ENCODE results near the gene KLHL40.

The KLHL40 gene

DNA sequence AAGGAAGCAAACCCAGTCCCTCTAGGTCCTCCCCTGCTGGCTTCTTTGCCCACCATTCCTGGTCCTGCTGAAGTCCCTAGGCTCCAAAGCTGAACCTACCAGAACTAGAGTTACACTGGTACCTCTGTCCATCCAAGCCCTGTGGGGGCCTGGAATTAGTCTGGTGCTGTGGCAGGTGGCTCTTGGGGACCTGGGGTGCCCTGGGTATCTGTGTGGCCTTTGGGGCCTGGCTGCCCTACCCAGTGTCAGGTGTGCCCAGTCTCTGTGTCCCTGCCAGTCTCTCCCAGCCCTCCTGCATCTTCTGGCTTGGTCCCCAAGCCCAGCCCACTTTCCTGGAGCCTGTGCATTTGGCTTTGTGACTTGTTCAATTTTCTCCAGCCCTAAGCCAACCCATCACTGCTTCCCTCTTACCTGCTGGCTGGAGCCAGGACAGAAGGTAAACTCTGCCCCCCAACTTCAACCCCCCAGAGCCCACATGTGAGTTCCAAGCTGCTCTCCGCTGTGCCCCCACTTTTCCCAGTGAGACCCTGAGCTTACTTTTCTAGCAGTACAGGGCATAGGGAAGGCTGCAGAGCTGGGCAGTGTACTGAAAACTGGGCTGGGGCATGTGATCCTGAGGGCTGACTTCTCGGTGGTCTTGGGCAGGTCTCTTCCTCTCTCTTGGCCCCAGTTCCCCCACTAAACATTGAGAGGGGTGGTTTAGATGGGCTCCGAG is 45.5 kb downstream of the KLHL40 start:
- Histone ChIP-seq H3K4me3 (ENCODE audit: low read depth, low read length) (no peak overlapping the region), H3K9ac (ENCODE audit: low read depth, low read length) (no peak overlapping the region), H3K9me3 (ENCODE audit: control insufficient read depth, insufficient read depth, low read length) (no peaks in the 10 kb centered on the region), H3K27me3 (ENCODE audit: control insufficient read depth, insufficient read depth, low read length) (no peaks in the 10 kb centered on the region), H3K4me1 (ENCODE audit: control insufficient read depth, insufficient read depth, low read length) (peaks cover 29% of the 10 kb centered on the region; the same call in 1 of the 2 replicates), H3K27ac (ENCODE audit: low read depth, low read length) (no peak overlapping the region), H3K36me3 (ENCODE audit: control insufficient read depth, insufficient read depth, low read length) (no peaks in the 10 kb centered on the region)

DNA sequence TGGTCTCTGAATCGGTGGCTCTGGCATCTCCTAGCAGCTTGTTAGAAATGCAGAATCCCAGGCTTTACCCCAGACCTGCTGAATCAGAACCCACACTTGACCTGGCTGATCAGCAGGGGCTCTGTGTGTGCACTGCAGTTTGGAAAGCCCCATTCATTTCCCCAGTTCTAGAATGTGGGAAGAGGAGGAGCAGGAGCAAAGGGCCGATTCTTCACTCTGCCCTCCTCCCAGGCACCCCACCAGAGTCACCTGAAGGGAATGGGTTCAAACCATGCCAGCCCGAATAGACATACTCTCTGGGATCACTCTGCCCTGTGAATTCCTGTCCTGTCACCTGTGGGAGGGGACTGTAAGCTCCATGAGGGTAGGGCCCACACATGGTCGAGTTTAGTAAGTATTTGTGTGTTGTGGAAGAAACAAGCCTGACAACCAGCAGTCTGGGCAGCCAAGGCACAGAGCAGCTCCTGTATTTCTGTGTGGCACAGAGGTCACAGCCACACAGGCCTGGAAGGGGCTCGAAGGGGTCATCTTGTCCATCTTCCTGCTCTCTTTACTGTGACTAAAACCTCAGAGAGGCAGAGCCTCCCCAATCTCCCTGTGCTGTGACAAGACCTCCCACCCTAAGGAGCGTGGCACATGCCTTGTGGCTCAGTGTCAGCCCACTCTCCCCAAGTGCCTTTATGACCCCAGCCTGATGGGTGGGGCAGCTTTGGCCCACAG is 46.3 kb downstream of the KLHL40 start:
- Histone ChIP-seq H3K27ac (ENCODE audit: low read depth, low read length) (no peak overlapping the region), H3K9me3 (ENCODE audit: control insufficient read depth, insufficient read depth, low read length) (no peaks in the 10 kb centered on the region), H3K4me1 (ENCODE audit: control insufficient read depth, insufficient read depth, low read length) (peaks cover 36% of the 10 kb centered on the region; the same call in 1 of the 2 replicates), H3K4me3 (ENCODE audit: low read depth, low read length) (no peak overlapping the region), H3K9ac (ENCODE audit: low read depth, low read length) (no peak overlapping the region), H3K36me3 (ENCODE audit: control insufficient read depth, insufficient read depth, low read length) (no peaks in the 10 kb centered on the region), H3K27me3 (ENCODE audit: control insufficient read depth, insufficient read depth, low read length) (no peaks in the 10 kb centered on the region)

GRCh38 chr3:42732196-42732828 is 47.0 kb downstream of the KLHL40 start:
- no peak overlapping the region for H3K4me3 ChIP-seq (ENCODE audit: low read depth, low read length)
- H3K36me3 ChIP-seq (ENCODE audit: control insufficient read depth, insufficient read depth, low read length) = no peaks in the 10 kb centered on the region
- H3K9me3 ChIP-seq (ENCODE audit: control insufficient read depth, insufficient read depth, low read length) = no peaks in the 10 kb centered on the region
- no peak overlapping the region for H3K27ac ChIP-seq (ENCODE audit: low read depth, low read length)
- peaks cover 36% of the 10 kb centered on the region; the same call in 1 of the 2 replicates for H3K4me1 ChIP-seq (ENCODE audit: control insufficient read depth, insufficient read depth, low read length)
- no peaks in the 10 kb centered on the region for H3K27me3 ChIP-seq (ENCODE audit: control insufficient read depth, insufficient read depth, low read length)
- H3K9ac ChIP-seq (ENCODE audit: low read depth, low read length) = no peak overlapping the region

- Histone ChIP-seq H3K27me3 (ENCODE audit: control insufficient read depth, insufficient read depth, low read length) (no peaks in the 10 kb centered on the region), H3K9me3 (ENCODE audit: control insufficient read depth, insufficient read depth, low read length) (no peaks in the 10 kb centered on the region), H3K36me3 (ENCODE audit: control insufficient read depth, insufficient read depth, low read length) (no peaks in the 10 kb centered on the region), H3K4me1 (ENCODE audit: control insufficient read depth, insufficient read depth, low read length) (peaks cover 30% of the 10 kb centered on the region; the same call in 1 of the 2 replicates), H3K27ac (ENCODE audit: low read depth, low read length) (peak overlapping the region; percentile 80), H3K9ac (ENCODE audit: low read depth, low read length) (no peak overlapping the region), H3K4me3 (ENCODE audit: low read depth, low read length) (no peak overlapping the region)
These were observed 47.6 kb downstream of the KLHL40 start for GRCh38 chr3:42732829-42733459.

GRCh38 chr3:42733501-42734262 is 48.3 kb downstream of the KLHL40 start:
- peak overlapping the region; percentile 80 for H3K27ac ChIP-seq (ENCODE audit: low read depth, low read length)
- H3K9me3 ChIP-seq (ENCODE audit: control insufficient read depth, insufficient read depth, low read length) = no peaks in the 10 kb centered on the region

GRCh38 chr3:42734263-42734860 is 49.0 kb downstream of the KLHL40 start:
- Histone ChIP-seq H3K27ac (ENCODE audit: low read depth, low read length) (no peak overlapping the region), H3K9ac (ENCODE audit: low read depth, low read length) (no peak overlapping the region), H3K9me3 (ENCODE audit: control insufficient read depth, insufficient read depth, low read length) (no peaks in the 10 kb centered on the region), H3K4me1 (ENCODE audit: control insufficient read depth, insufficient read depth, low read length) (peaks cover 29% of the 10 kb centered on the region; the same call in 1 of the 2 replicates), H3K4me3 (ENCODE audit: low read depth, low read length) (no peak overlapping the region), H3K36me3 (ENCODE audit: control insufficient read depth, insufficient read depth, low read length) (no peaks in the 10 kb centered on the region), H3K27me3 (ENCODE audit: control insufficient read depth, insufficient read depth, low read length) (no peaks in the 10 kb centered on the region)

More at GRCh38 chr3:42733501-42734262, 48.3 kb downstream of the KLHL40 start:
- H3K27me3 ChIP-seq (ENCODE audit: control insufficient read depth, insufficient read depth, low read length) = no peaks in the 10 kb centered on the region
- no peaks in the 10 kb centered on the region for H3K36me3 ChIP-seq (ENCODE audit: control insufficient read depth, insufficient read depth, low read length)
- no peak overlapping the region for H3K4me3 ChIP-seq (ENCODE audit: low read depth, low read length)
- H3K4me1 ChIP-seq (ENCODE audit: control insufficient read depth, insufficient read depth, low read length) = peaks cover 29% of the 10 kb centered on the region; the same call in 1 of the 2 replicates
- no peak overlapping the region for H3K9ac ChIP-seq (ENCODE audit: low read depth, low read length)

- Histone ChIP-seq H3K27me3 (ENCODE audit: control insufficient read depth, insufficient read depth, low read length) (no peaks in the 10 kb centered on the region), H3K4me1 (ENCODE audit: control insufficient read depth, insufficient read depth, low read length) (peaks cover 29% of the 10 kb centered on the region; the same call in 1 of the 2 replicates), H3K4me3 (ENCODE audit: low read depth, low read length) (no peak overlapping the region), H3K9ac (ENCODE audit: low read depth, low read length) (no peak overlapping the region), H3K9me3 (ENCODE audit: control insufficient read depth, insufficient read depth, low read length) (no peaks in the 10 kb centered on the region), H3K36me3 (ENCODE audit: control insufficient read depth, insufficient read depth, low read length) (no peaks in the 10 kb centered on the region), H3K27ac (ENCODE audit: low read depth, low read length) (no peak overlapping the region)
These were observed 49.7 kb downstream of the KLHL40 start for GRCh38 chr3:42735019-42735418.

DNA sequence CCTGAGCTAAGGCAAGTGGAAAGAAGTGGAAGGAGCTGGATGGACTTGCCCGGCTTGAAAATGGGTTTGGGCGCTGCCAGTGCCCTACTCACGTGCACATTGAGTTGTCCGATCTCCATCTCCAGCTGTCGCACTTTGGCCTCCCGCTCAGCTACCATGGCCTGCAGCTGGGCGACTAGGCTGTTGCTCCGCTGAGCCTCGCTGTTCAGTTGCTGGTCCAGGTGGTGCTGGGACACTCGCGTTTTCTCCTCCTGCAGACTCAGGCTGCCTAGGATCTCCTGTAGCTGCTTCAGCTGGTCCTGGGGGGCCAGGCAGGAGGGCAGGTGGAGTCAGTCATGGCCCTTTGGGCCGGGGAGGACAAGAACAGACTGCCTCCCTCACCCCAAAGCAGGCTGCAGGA is 50.3 kb downstream of the KLHL40 start:
- no peak overlapping the region for H3K9ac ChIP-seq (ENCODE audit: low read depth, low read length)
- H3K27me3 ChIP-seq (ENCODE audit: control insufficient read depth, insufficient read depth, low read length) = no peaks in the 10 kb centered on the region
- no peak overlapping the region for H3K27ac ChIP-seq (ENCODE audit: low read depth, low read length)
- no peaks in the 10 kb centered on the region for H3K36me3 ChIP-seq (ENCODE audit: control insufficient read depth, insufficient read depth, low read length)
- no peaks in the 10 kb centered on the region for H3K9me3 ChIP-seq (ENCODE audit: control insufficient read depth, insufficient read depth, low read length)
- peaks cover 29% of the 10 kb centered on the region; the same call in 1 of the 2 replicates for H3K4me1 ChIP-seq (ENCODE audit: control insufficient read depth, insufficient read depth, low read length)
- no peak overlapping the region for H3K4me3 ChIP-seq (ENCODE audit: low read depth, low read length)

DNA sequence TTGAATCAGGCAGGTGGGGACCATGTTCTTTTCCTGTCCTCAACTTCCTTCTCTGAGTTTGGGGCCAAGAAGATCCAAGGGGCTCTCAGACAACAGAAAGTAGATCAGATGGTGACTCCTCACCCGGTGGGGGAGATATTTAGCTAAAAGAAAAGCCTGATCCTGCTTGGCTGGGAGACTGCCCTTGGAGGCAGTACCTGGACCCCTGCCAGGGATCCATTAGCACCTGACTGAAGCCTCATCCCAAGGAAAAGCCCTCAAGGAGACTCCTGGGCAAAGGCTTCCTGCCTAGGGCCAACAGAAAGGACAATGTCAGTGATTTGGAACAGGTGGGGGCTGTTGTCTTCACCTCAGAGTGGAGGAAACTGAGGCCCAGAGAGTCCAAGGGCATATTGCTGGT is 50.7 kb downstream of the KLHL40 start:
- no peak overlapping the region for H3K9ac ChIP-seq (ENCODE audit: low read depth, low read length)
- H3K36me3 ChIP-seq (ENCODE audit: control insufficient read depth, insufficient read depth, low read length) = no peaks in the 10 kb centered on the region
- no peaks in the 10 kb centered on the region for H3K9me3 ChIP-seq (ENCODE audit: control insufficient read depth, insufficient read depth, low read length)
- H3K27me3 ChIP-seq (ENCODE audit: control insufficient read depth, insufficient read depth, low read length) = no peaks in the 10 kb centered on the region
- H3K27ac ChIP-seq (ENCODE audit: low read depth, low read length) = no peak overlapping the region
- no peak overlapping the region for H3K4me3 ChIP-seq (ENCODE audit: low read depth, low read length)
- H3K4me1 ChIP-seq (ENCODE audit: control insufficient read depth, insufficient read depth, low read length) = peaks cover 29% of the 10 kb centered on the region; the same call in 1 of the 2 replicates

- Histone ChIP-seq H3K9me3 (ENCODE audit: control insufficient read depth, insufficient read depth, low read length) (no peaks in the 10 kb centered on the region), H3K9ac (ENCODE audit: low read depth, low read length) (no peak overlapping the region), H3K4me1 (ENCODE audit: control insufficient read depth, insufficient read depth, low read length) (peaks cover 29% of the 10 kb centered on the region; the same call in 1 of the 2 replicates), H3K4me3 (ENCODE audit: low read depth, low read length) (no peak overlapping the region), H3K27me3 (ENCODE audit: control insufficient read depth, insufficient read depth, low read length) (no peaks in the 10 kb centered on the region), H3K27ac (ENCODE audit: low read depth, low read length) (no peak overlapping the region), H3K36me3 (ENCODE audit: control insufficient read depth, insufficient read depth, low read length) (no peaks in the 10 kb centered on the region)
These were observed 51.2 kb downstream of the KLHL40 start for GRCh38 chr3:42736531-42736930.

All from HUES48 (cell line).